PC-3 (cell line): ENCODE data around the gene PTPRA. TPM values are rescaled to one million over a fixed set of nuclear protein-coding genes. Genes with fewer than 3 reads are reported as not detected.

Experiments used
- ATAC-seq: fragments of 200-7000 bp; cut with Tn5 transposase; 2 replicates; pipeline ENCODE4 v1.9.1; 2020; ENCODE audit warnings: mild to moderate bottlenecking, moderate library complexity
- BruUV-seq: library from RNA; stranded (reverse); fragments of 400-500 nt; replicated peaks from 2 replicates; lab custom pipeline; 2021; lab: Mats Ljungman, UMichigan
- CTCF ChIA-PET: fragments of 300-600 bp; sonication (Branson Sonifier 250); formaldehyde crosslinking; loops from one replicate; lab custom pipeline; 2022; ENCODE audit warnings: antibody characterized with exemption; lab: Charles Lee
- POLR2A ChIA-PET: fragments of 300-600 bp; sonication (Branson Sonifier 250); formaldehyde crosslinking; loops from one replicate; lab custom pipeline; 2022; ENCODE audit warnings: antibody characterized with exemption; ENCODE audit not compliant: unreplicated experiment; lab: Charles Lee
- DNase-seq: peaks from one replicate; pipeline ENCODE4 v3.0.0-alpha.2; 2015
- H2AFZ ChIP-seq: fragments of 300-600 bp; sonication (generic); 2 replicates; pipeline ENCODE4 v1.6.0; 2016; ENCODE audit warnings: antibody characterized with exemption, low read length
- H3F3A ChIP-seq: fragments of 300-600 bp; sonication (generic); one replicate; pipeline ENCODE4 v1.6.0; 2017; ENCODE audit warnings: antibody characterized with exemption, low read length, control low read depth, mild to moderate bottlenecking; ENCODE audit not compliant: unreplicated experiment
- H3K27ac ChIP-seq: fragments of 300-600 bp; sonication (generic); 2 replicates; pipeline ENCODE4 v1.5.1; 2016; ENCODE audit warnings: mild to moderate bottlenecking, low read length
- H3K27me3 ChIP-seq: fragments of 300-600 bp; sonication (generic); 2 replicates; pipeline ENCODE4 v1.6.1; 2016; ENCODE audit warnings: low read length, mixed read lengths
- H3K36me3 ChIP-seq: fragments of 300-600 bp; sonication (generic); 2 replicates; pipeline ENCODE4 v1.6.1; 2016; ENCODE audit warnings: low read depth, mixed run types, low read length, mixed read lengths
- H3K4me1 ChIP-seq: fragments of 300-600 bp; sonication (generic); 2 replicates; pipeline ENCODE4 v1.5.1; 2016; ENCODE audit warnings: low read length; ENCODE audit not compliant: insufficient read depth
- H3K4me2 ChIP-seq: fragments of 300-600 bp; sonication (generic); 2 replicates; pipeline ENCODE4 v1.6.0; 2016; ENCODE audit warnings: low read length
- H3K4me3 ChIP-seq: fragments of 300-600 bp; sonication (generic); 2 replicates; pipeline ENCODE4 v1.5.1; 2016; ENCODE audit warnings: mild to moderate bottlenecking, low read length, mixed read lengths
- H3K79me2 ChIP-seq: fragments of 300-600 bp; sonication (generic); 2 replicates; pipeline ENCODE4 v1.6.1; 2017; ENCODE audit warnings: low read length, mixed read lengths
- H3K9ac ChIP-seq: fragments of 300-600 bp; sonication (generic); 2 replicates; pipeline ENCODE4 v1.6.0; 2016; ENCODE audit warnings: mild to moderate bottlenecking, low read length
- H3K9me2 ChIP-seq: fragments of 300-600 bp; sonication (generic); replicated peaks from 2 replicates; pipeline ENCODE4 v1.6.1; 2016; ENCODE audit warnings: mixed run types, low read length, mixed read lengths
- H3K9me3 ChIP-seq: fragments of 300-600 bp; sonication (generic); 2 replicates; pipeline ENCODE4 v1.6.1; 2016; ENCODE audit warnings: low read length, mixed read lengths
- H4K20me1 ChIP-seq: fragments of 300-600 bp; sonication (generic); 2 replicates; pipeline ENCODE4 v1.6.1; 2016; ENCODE audit warnings: low read length, mixed read lengths
- CTCF ChIP-seq: fragments of 300-600 bp; sonication (generic); conservative IDR thresholded peaks from 2 replicates; pipeline ENCODE4 v1.5.1; 2017; ENCODE audit warnings: antibody characterized with exemption, low read depth, mild to moderate bottlenecking, low read length
- EZH2 ChIP-seq: fragments of 300-600 bp; sonication (generic); IDR thresholded peaks from one replicate; pipeline ENCODE4 v1.6.1; 2017; ENCODE audit warnings: antibody characterized with exemption, mild to moderate bottlenecking, low read length; ENCODE audit not compliant: unreplicated experiment
- EZH2phosphoT487 ChIP-seq: fragments of 300-600 bp; sonication (generic); IDR thresholded peaks from 2 replicates; pipeline ENCODE4 v1.6.1; 2018; ENCODE audit warnings: mild to moderate bottlenecking, antibody characterized with exemption, low read length, borderline replicate concordance
- intact Hi-C: fragments of 100-400 bp; cut with micrococcal nuclease; formaldehyde crosslinking; loops from 2 replicates; pipeline ENCODE4 v1.9.0; 2023
- total RNA-seq: library from RNA; depleted of rRNA; stranded (reverse); fragments of >200 nt; gene quantifications from 2 replicates; pipeline ENCODE4 v1.2.3, GENCODE V29; 2014

PTPRA gene
- total RNA-seq, 1 experiment from 2014 or later, result 35.0 TPM

GRCh38 chr20:2888224-2888955 is 15.1 kb downstream of the PTPRA start:
- peaks cover 15% of the 10 kb centered on the region; the same call in 1 of the 2 replicates for H4K20me1 ChIP-seq
- H3K9ac ChIP-seq, result no peak overlapping the region
- no peaks in the 10 kb centered on the region for H3K27me3 ChIP-seq
- H2AFZ ChIP-seq, result no peak overlapping the region
- peaks cover 96% of the 10 kb centered on the region for H3K79me2 ChIP-seq
- no peak for DNase-seq
- peaks cover 3% of the 10 kb centered on the region; the same call in 1 of the 2 replicates for H3K36me3 ChIP-seq
- no peak for ATAC-seq
- H3K4me2 ChIP-seq, result no peak overlapping the region
- no peaks in the 10 kb centered on the region for H3K9me2 ChIP-seq
- intact Hi-C loops, result no loop called here
- no peak overlapping the region for H3K27ac ChIP-seq
- H3K4me1 ChIP-seq, result peaks cover 8% of the 10 kb centered on the region
- no peaks in the 10 kb centered on the region for H3K9me3 ChIP-seq
- POLR2A ChIA-PET, result no interaction called here
- H3K4me3 ChIP-seq, result no peak overlapping the region
- BruUV-seq, result no TSS peak
- H3F3A ChIP-seq, result no peaks in the 10 kb centered on the region
- TF ChIP-seq EZH2 (no peak), CTCF (no peak), EZH2phosphoT487 (no peak)
- CTCF ChIA-PET, result no interaction called here

GRCh38 chr20:2889209-2889608 is 15.9 kb downstream of the PTPRA start:
- POLR2A ChIA-PET, result no interaction called here
- CTCF ChIA-PET, result no interaction called here

More at GRCh38 chr20:2889209-2889608, 15.9 kb downstream of the PTPRA start:
- H3K9ac ChIP-seq, result no peak overlapping the region
- BruUV-seq, result no TSS peak
- H3K4me2 ChIP-seq, result no peak overlapping the region
- H3K4me1 ChIP-seq, result peaks cover 8% of the 10 kb centered on the region
- TF ChIP-seq CTCF (no peak), EZH2phosphoT487 (no peak), EZH2 (no peak)
- DNase-seq (peak; percentile 18), ATAC-seq (no peak)
- no peaks in the 10 kb centered on the region for H3F3A ChIP-seq
- peaks cover 3% of the 10 kb centered on the region; the same call in 1 of the 2 replicates for H3K36me3 ChIP-seq
- no peak overlapping the region for H3K27ac ChIP-seq
- no peaks in the 10 kb centered on the region for H3K9me3 ChIP-seq
- intact Hi-C loops, result no loop called here
- no peaks in the 10 kb centered on the region for H3K27me3 ChIP-seq
- no peak overlapping the region for H3K4me3 ChIP-seq
- no peak overlapping the region for H2AFZ ChIP-seq
- H3K79me2 ChIP-seq, result peaks cover 97% of the 10 kb centered on the region
- H4K20me1 ChIP-seq, result peaks cover 15% of the 10 kb centered on the region; the same call in 1 of the 2 replicates
- H3K9me2 ChIP-seq, result no peaks in the 10 kb centered on the region
